ENCODE results near the gene MTMR3. TPM values are rescaled to one million over a fixed set of nuclear protein-coding genes. Genes with fewer than 3 reads are reported as not detected.

The MTMR3 gene
- total RNA-seq, 2 experiments from 2014 or later: 22.7 to 25.3 TPM

GRCh38 chr22:30013201-30013600, 130.2 kb downstream of the MTMR3 start:
- peaks cover 2% of the 10 kb centered on the region for H3K4me1 Mint-ChIP-seq (ENCODE audit: low read depth)
- H3K4me3 Mint-ChIP-seq: no peak overlapping the region
- ChIA-PET CTCF (no interaction called here), POLR2A (no interaction called here)
- no peak overlapping the region for H3K27ac Mint-ChIP-seq
- peaks cover 25% of the 10 kb centered on the region for H3K36me3 Mint-ChIP-seq
- DNase-seq: no peak
- H3K27me3 Mint-ChIP-seq: no peaks in the 10 kb centered on the region
- intact Hi-C loops (cut with micrococcal nuclease): no loop called here
- no peaks in the 10 kb centered on the region for H3K9me3 Mint-ChIP-seq

DNA sequence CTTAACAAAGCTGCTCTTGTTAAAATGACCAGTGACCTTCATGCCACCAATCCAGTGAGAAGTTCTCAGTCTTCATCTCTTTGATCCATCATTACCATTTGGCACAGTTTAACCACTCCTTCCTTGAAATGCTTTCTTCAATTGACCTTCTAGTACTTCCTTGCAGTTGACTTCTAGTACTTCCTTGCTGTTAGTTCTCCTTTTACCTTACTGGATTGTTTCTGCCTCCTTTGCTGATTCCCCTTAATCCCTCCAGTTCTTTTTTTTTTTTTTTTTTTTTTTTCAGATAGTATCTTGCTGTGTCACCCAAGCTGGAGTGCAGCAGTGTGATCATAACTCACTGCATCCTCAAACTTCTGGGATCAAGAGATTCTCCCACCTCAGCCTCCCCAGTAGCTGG, 131.3 kb downstream of the MTMR3 start:
- intact Hi-C loops (cut with micrococcal nuclease): no loop called here
- Mint-ChIP-seq H3K27me3 (no peaks in the 10 kb centered on the region), H3K4me3 (no peak overlapping the region)

DNA sequence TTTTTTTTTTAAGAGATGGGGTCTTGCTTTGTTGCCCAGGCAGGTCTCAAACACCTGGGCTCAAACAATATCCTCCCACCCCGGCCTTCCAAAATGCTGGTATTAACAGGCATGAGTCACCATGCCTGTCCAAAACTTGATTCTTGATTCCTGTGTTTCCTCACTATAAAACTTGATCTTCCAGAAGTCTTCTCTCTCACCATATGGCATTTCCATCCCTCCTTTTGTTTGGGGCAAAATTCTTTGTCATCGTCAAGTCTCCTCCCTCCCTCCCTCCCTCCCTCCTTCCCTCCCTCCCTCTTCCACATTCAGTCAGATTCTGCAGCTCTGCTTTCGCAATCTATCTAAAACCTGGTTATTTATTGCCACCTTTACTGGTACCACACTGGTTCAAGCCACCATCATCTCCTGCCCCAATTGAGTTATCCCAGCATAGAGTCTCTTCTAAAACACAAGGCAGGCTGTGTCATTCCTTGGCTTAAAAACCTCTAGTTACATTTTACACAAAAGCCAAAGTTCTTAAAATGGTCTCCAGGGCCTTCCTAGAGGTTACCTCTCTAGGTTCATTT, 132.3 kb downstream of the MTMR3 start:
- intact Hi-C loops (cut with micrococcal nuclease): no loop called here
- no peaks in the 10 kb centered on the region for H3K9me3 Mint-ChIP-seq
- POLR2A ChIA-PET: no interaction called here
- no peak overlapping the region for H3K4me3 Mint-ChIP-seq
- CTCF ChIA-PET: interaction anchor here (1.5 kb wide), 1 partner anchor 10 kb away, joined by 9 read pairs; no protein-coding TSS in a partner anchor
- peaks cover 30% of the 10 kb centered on the region for H3K36me3 Mint-ChIP-seq
- DNase-seq: no peak
- H3K4me1 Mint-ChIP-seq (ENCODE audit: low read depth): no peaks in the 10 kb centered on the region
- no peak overlapping the region for H3K27ac Mint-ChIP-seq
- no peaks in the 10 kb centered on the region for H3K27me3 Mint-ChIP-seq

More for the DNA sequence above, 131.3 kb downstream of the MTMR3 start:
- Mint-ChIP-seq H3K4me1 (ENCODE audit: low read depth) (no peaks in the 10 kb centered on the region), H3K9me3 (no peaks in the 10 kb centered on the region), H3K27ac (no peak overlapping the region), H3K36me3 (peaks cover 25% of the 10 kb centered on the region)
- POLR2A ChIA-PET: no interaction called here
- DNase-seq: no peak
- CTCF ChIA-PET: no interaction called here

DNA sequence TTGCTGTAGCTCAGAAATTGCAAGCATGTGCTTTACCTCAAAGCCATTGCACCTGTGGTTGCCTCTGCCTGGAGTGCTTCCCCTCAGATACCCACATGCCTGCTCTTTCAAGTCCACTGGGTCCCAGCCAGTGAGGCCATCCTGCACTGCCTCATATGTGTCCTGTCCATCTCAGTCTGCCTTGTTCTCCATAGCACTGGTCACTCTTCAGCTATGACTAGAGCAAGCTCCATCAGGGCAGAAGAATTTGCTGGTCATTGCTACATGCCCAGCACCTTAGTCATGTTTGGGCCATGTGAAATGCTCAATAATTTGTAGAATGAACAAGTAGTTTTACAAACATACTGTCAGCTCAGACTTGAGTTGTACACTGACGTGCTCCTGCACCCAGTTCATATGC, 132.9 kb downstream of the MTMR3 start:
- H3K27ac Mint-ChIP-seq: no peak overlapping the region
- H3K9me3 Mint-ChIP-seq: no peaks in the 10 kb centered on the region
- DNase-seq: no peak
- peaks cover 34% of the 10 kb centered on the region for H3K36me3 Mint-ChIP-seq
- intact Hi-C loops (cut with micrococcal nuclease): no loop called here
- H3K27me3 Mint-ChIP-seq: no peaks in the 10 kb centered on the region
- H3K4me1 Mint-ChIP-seq (ENCODE audit: low read depth): no peaks in the 10 kb centered on the region
- ChIA-PET CTCF (interaction anchor here (1.5 kb wide), 1 partner anchor 11 kb away, joined by 9 read pairs; no protein-coding TSS in a partner anchor), POLR2A (no interaction called here)
- no peak overlapping the region for H3K4me3 Mint-ChIP-seq

GRCh38 chr22:30016596-30016995, 133.6 kb downstream of the MTMR3 start:
- Mint-ChIP-seq H3K9me3 (no peaks in the 10 kb centered on the region), H3K4me1 (ENCODE audit: low read depth) (no peaks in the 10 kb centered on the region), H3K27me3 (no peaks in the 10 kb centered on the region), H3K36me3 (peaks cover 36% of the 10 kb centered on the region), H3K4me3 (no peak overlapping the region), H3K27ac (no peak overlapping the region)
- no peak for DNase-seq
- intact Hi-C loops (cut with micrococcal nuclease): no loop called here
- POLR2A ChIA-PET: no interaction called here
- CTCF ChIA-PET: interaction anchor here (1.5 kb wide), 1 partner anchor 11 kb away, joined by 10 read pairs; no protein-coding TSS in a partner anchor

- Mint-ChIP-seq H3K36me3 (peaks cover 41% of the 10 kb centered on the region), H3K27ac (no peak overlapping the region), H3K27me3 (no peaks in the 10 kb centered on the region), H3K4me1 (ENCODE audit: low read depth) (peaks cover under 1% of the 10 kb centered on the region), H3K4me3 (no peak overlapping the region), H3K9me3 (no peaks in the 10 kb centered on the region)
- POLR2A ChIA-PET: no interaction called here
- DNase-seq: no peak
- CTCF ChIA-PET: interaction anchor here (1.5 kb wide), 1 partner anchor 12 kb away, joined by 10 read pairs; no protein-coding TSS in a partner anchor
- intact Hi-C loops (cut with micrococcal nuclease): no loop called here
Measured at GRCh38 chr22:30017375-30018223, 134.6 kb downstream of the MTMR3 start.

DNA sequence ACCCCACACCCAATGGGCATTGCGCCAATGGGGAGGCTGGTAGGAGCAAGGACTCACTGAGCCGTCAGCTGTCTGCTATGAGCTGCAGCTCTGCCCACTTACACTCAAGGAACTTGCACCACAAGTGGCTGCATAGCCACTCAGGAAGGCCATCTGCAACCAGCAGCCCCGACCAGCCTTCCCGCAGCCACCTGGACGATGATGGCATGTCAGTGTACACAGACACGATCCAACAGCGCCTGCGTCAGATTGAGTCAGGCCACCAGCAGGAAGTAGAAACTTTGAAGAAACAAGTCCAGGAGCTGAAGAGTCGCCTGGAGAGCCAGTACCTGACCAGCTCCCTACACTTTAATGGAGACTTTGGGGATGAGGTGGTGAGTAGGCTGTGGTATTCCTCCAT, 137.5 kb downstream of the MTMR3 start:
- ChIA-PET POLR2A (no interaction called here), CTCF (no interaction called here)
- intact Hi-C loops (cut with micrococcal nuclease): no loop called here
- H3K27me3 Mint-ChIP-seq: no peaks in the 10 kb centered on the region
- H3K27ac Mint-ChIP-seq: no peak overlapping the region
- no peak overlapping the region for H3K4me3 Mint-ChIP-seq
- no peaks in the 10 kb centered on the region for H3K9me3 Mint-ChIP-seq
- no peak for DNase-seq
- peaks cover 39% of the 10 kb centered on the region for H3K36me3 Mint-ChIP-seq
- H3K4me1 Mint-ChIP-seq (ENCODE audit: low read depth): peaks cover 10% of the 10 kb centered on the region

DNA sequence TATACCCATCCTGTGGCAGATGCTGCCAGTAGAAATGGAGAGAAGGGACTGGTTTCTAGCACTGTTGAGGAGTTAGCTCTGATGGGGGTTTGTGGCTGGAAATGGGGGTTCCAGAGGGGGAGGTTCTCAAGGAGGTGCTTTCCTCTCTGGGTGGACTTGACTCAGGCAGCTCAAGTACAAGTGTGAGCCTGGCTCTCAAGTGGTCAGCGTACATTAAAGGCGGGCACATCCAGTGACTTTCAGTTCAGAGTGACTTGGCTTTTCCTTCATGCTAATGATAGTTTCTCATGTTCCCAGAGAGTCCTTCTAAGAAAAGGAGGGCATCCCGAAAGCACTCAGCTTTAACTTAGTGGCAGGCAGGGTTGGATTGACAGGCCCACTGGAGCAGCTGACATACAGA, 138.4 kb downstream of the MTMR3 start:
- no peak for DNase-seq
- ChIA-PET POLR2A (no interaction called here), CTCF (no interaction called here)
- Mint-ChIP-seq H3K4me1 (ENCODE audit: low read depth) (peaks cover 10% of the 10 kb centered on the region), H3K4me3 (no peak overlapping the region), H3K36me3 (peaks cover 39% of the 10 kb centered on the region), H3K9me3 (no peaks in the 10 kb centered on the region), H3K27ac (no peak overlapping the region), H3K27me3 (no peaks in the 10 kb centered on the region)
- intact Hi-C loops (cut with micrococcal nuclease): no loop called here

- Mint-ChIP-seq H3K27ac (no peak overlapping the region), H3K9me3 (no peaks in the 10 kb centered on the region), H3K36me3 (peaks cover 37% of the 10 kb centered on the region), H3K4me3 (no peak overlapping the region), H3K4me1 (ENCODE audit: low read depth) (peaks cover 10% of the 10 kb centered on the region), H3K27me3 (no peaks in the 10 kb centered on the region)
- no peak for DNase-seq
- intact Hi-C loops (cut with micrococcal nuclease): no loop called here
- CTCF ChIA-PET: no interaction called here
- POLR2A ChIA-PET: no interaction called here
Measured at GRCh38 chr22:30021881-30022619, 139.1 kb downstream of the MTMR3 start.

DNA sequence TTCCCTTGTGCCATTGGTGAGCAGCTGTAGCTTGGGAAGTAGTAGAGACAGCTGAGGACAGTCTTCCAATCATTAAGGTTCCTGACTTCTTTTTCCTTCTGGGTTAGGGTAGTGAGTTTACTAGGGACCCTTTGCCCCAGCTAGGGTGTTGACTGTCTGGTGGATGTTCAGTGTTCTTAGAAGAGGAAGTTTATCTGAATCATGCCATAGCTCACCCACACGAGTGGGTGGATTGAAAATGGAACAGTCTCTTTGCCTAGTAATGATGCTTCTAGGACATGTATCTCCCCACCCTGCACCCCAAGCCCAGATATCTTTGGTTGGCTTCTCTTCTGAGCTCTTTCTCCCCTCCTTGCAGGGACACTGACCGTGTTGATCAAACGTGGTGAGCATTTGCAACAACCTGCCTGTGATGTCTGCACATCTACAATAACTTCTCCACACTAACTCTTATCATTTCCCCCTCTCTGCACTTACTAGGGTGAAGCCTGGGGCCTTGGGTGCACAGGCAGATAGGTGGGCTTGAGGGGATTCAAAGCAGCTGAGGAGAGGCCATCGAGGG, 140.2 kb downstream of the MTMR3 start:
- ChIA-PET POLR2A (no interaction called here), CTCF (interaction anchor here (0.7 to 2.0 kb wide), 5 partner anchors 18 to 387 kb away, joined by 3 to 5 read pairs (median 4); no protein-coding TSS in a partner anchor)
- H3K4me3 Mint-ChIP-seq: no peak overlapping the region
- H3K9me3 Mint-ChIP-seq: no peaks in the 10 kb centered on the region
- H3K36me3 Mint-ChIP-seq: peaks cover 39% of the 10 kb centered on the region
- intact Hi-C loops (cut with micrococcal nuclease): no loop called here
- DNase-seq: peak; percentile 27
- no peaks in the 10 kb centered on the region for H3K27me3 Mint-ChIP-seq
- H3K27ac Mint-ChIP-seq: peak overlapping the region; percentile 72
- H3K4me1 Mint-ChIP-seq (ENCODE audit: low read depth): peaks cover 10% of the 10 kb centered on the region

DNA sequence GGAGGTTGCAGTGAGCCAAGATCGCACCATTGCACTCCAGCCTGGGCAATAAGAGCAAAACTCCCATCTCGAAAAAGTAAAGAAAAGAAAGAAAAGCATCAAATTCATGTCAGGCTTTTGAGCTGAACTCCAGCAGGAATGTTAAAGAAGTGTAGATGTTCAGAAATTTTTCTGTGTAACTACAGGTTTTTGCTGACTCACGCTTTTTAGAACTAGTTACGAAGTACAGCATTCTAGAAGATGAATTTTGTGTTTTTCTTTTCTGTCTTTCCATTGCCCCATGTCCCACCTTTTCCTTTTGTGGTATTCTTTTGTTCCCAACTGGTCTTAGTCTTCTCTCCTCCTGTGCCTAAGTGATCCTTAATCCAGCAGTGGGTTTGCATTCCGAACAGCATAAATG, 141.3 kb downstream of the MTMR3 start:
- no peak for DNase-seq
- ChIA-PET CTCF (interaction anchor here (0.7 to 2.0 kb wide), 4 partner anchors 19 to 388 kb away, joined by 3 to 5 read pairs (median 4); no protein-coding TSS in a partner anchor), POLR2A (no interaction called here)

GRCh38 chr22:30025221-30025620, 142.2 kb downstream of the MTMR3 start:
- DNase-seq: no peak
- Mint-ChIP-seq H3K36me3 (peaks cover 31% of the 10 kb centered on the region), H3K4me3 (no peak overlapping the region), H3K9me3 (no peaks in the 10 kb centered on the region), H3K27ac (no peak overlapping the region), H3K4me1 (ENCODE audit: low read depth) (peaks cover 10% of the 10 kb centered on the region), H3K27me3 (no peaks in the 10 kb centered on the region)
- ChIA-PET POLR2A (no interaction called here), CTCF (interaction anchor here (0.7 to 2.0 kb wide), 2 partner anchors 21 to 335 kb away, joined by 3 to 5 read pairs; no protein-coding TSS in a partner anchor)
- intact Hi-C loops (cut with micrococcal nuclease): no loop called here

More for the DNA sequence above, 141.3 kb downstream of the MTMR3 start:
- H3K27me3 Mint-ChIP-seq: no peaks in the 10 kb centered on the region
- peaks cover 10% of the 10 kb centered on the region for H3K4me1 Mint-ChIP-seq (ENCODE audit: low read depth)
- H3K27ac Mint-ChIP-seq: no peak overlapping the region
- no peaks in the 10 kb centered on the region for H3K9me3 Mint-ChIP-seq
- H3K36me3 Mint-ChIP-seq: peaks cover 37% of the 10 kb centered on the region
- intact Hi-C loops (cut with micrococcal nuclease): no loop called here
- no peak overlapping the region for H3K4me3 Mint-ChIP-seq

Measured in activated CD4-positive, alpha-beta memory T cell treated with anti-CD3 and anti-CD28 coated beads for 36 hours (primary cell).